ENCODE data around the gene GIGYF2. TPM values are rescaled to one million over a fixed set of nuclear protein-coding genes. Genes with fewer than 3 reads are reported as not detected.

The GIGYF2 gene
- total RNA-seq, 3 donors from 2014 or later, result 44.1 to 53.7 (median 47.4) TPM

DNA sequence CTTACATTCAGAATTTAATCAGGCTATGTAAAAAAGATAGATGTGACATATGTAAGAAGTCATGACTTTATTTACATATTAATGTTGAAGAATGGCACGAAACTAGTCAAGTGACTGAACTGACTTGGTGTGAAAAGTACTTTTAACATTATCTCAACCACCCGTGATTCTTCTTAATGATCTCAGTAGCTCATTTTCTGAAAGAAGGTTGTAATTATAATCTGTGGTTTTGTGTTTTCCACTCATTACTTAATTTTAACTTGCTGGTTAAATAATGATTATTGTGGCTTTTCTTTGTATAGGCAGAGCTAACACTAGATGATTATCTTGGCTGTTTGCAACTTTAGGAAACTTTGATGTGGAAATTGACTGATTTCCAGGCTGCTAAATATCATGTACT is 60.8 kb downstream of the GIGYF2 start:
- Mint-ChIP-seq H3K4me3 (no peak overlapping the region), H3K4me1 (ENCODE audit: low read depth) (peaks cover 16% of the 10 kb centered on the region), H3K36me3 (ENCODE audit: insufficient read depth) (peaks cover 30% of the 10 kb centered on the region), H3K9me3 (no peaks in the 10 kb centered on the region), H3K27me3 (ENCODE audit: low read depth) (no peaks in the 10 kb centered on the region)
- ATAC-seq (peak; percentile 55 to 58), DNase-seq (no peak)

- peaks cover 16% of the 10 kb centered on the region for H3K4me1 Mint-ChIP-seq (ENCODE audit: low read depth)
- no peaks in the 10 kb centered on the region for H3K27me3 Mint-ChIP-seq (ENCODE audit: low read depth)
- ATAC-seq (no peak), DNase-seq (peak; percentile 21)
- H3K4me3 Mint-ChIP-seq, result no peak overlapping the region
- peaks cover 32% of the 10 kb centered on the region for H3K36me3 Mint-ChIP-seq (ENCODE audit: insufficient read depth)
- H3K9me3 Mint-ChIP-seq, result no peaks in the 10 kb centered on the region
Observed at GRCh38 chr2:232761301-232761907, 64.3 kb downstream of the GIGYF2 start.

DNA sequence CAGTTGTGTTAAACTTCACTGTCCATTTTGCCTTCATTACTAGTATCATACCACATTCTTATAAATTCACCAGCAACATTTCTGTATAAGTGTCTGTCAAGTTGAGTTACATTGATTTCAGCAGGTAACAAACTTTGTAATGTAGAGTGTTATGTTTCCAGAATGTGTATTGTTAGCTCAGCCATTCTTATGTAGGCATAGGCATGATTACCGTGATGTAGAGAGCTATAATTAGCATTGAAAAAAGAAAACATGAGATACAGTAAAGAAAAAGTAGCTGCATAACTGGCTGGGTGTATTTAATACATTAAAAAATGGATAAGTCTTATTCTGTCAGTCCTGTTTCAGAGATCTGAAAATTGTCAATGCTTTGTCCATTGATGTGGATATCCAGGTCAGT is 70.7 kb downstream of the GIGYF2 start:
- peaks cover 33% of the 10 kb centered on the region for H3K36me3 Mint-ChIP-seq (ENCODE audit: insufficient read depth)
- ATAC-seq, result no peak
- H3K9me3 Mint-ChIP-seq, result no peaks in the 10 kb centered on the region

GRCh38 chr2:232770207-232770606 is 73.1 kb downstream of the GIGYF2 start:
- H3K36me3 Mint-ChIP-seq (ENCODE audit: insufficient read depth), result peaks cover 34% of the 10 kb centered on the region
- ATAC-seq, result no peak

More for the DNA sequence above, 70.7 kb downstream of the GIGYF2 start:
- no peak overlapping the region for H3K4me3 Mint-ChIP-seq
- DNase-seq, result no peak
- H3K4me1 Mint-ChIP-seq (ENCODE audit: low read depth), result peaks cover 24% of the 10 kb centered on the region
- H3K27me3 Mint-ChIP-seq (ENCODE audit: low read depth), result no peaks in the 10 kb centered on the region

GRCh38 chr2:232771870-232772269 is 74.7 kb downstream of the GIGYF2 start:
- H3K4me3 Mint-ChIP-seq, result no peak overlapping the region
- ATAC-seq, result no peak

More at GRCh38 chr2:232770207-232770606, 73.1 kb downstream of the GIGYF2 start:
- Mint-ChIP-seq H3K4me3 (no peak overlapping the region), H3K27me3 (ENCODE audit: low read depth) (no peaks in the 10 kb centered on the region), H3K9me3 (no peaks in the 10 kb centered on the region), H3K4me1 (ENCODE audit: low read depth) (peaks cover 30% of the 10 kb centered on the region)
- DNase-seq, result no peak

DNA sequence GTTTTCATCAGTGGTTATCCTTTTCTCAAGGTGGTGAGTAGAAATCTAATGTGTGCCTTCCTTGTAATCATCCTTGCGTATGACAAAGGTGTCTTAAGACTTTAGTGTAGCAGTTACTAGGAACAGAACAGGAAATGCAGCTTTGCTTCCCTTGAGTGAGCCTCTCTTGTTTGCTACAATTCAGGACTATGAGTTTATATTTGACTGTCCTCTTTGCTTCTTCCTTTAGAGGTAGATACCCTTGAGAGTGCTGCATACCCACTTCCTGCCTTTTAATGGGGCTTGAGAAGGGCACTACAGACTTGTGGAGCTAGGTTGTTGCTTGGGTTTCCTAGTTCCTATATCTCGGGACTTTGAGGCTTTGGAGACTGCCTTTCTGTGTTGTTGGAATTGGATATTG is 75.4 kb downstream of the GIGYF2 start:
- DNase-seq (no peak), ATAC-seq (peak in 1 of 2 donors; percentile 21)
- Mint-ChIP-seq H3K4me3 (no peak overlapping the region), H3K4me1 (ENCODE audit: low read depth) (peaks cover 29% of the 10 kb centered on the region), H3K36me3 (ENCODE audit: insufficient read depth) (peaks cover 31% of the 10 kb centered on the region), H3K27me3 (ENCODE audit: low read depth) (no peaks in the 10 kb centered on the region), H3K9me3 (no peaks in the 10 kb centered on the region)

More at GRCh38 chr2:232771870-232772269, 74.7 kb downstream of the GIGYF2 start:
- no peaks in the 10 kb centered on the region for H3K9me3 Mint-ChIP-seq
- peaks cover 31% of the 10 kb centered on the region for H3K36me3 Mint-ChIP-seq (ENCODE audit: insufficient read depth)
- no peak for DNase-seq
- no peaks in the 10 kb centered on the region for H3K27me3 Mint-ChIP-seq (ENCODE audit: low read depth)
- H3K4me1 Mint-ChIP-seq (ENCODE audit: low read depth), result peaks cover 29% of the 10 kb centered on the region

DNA sequence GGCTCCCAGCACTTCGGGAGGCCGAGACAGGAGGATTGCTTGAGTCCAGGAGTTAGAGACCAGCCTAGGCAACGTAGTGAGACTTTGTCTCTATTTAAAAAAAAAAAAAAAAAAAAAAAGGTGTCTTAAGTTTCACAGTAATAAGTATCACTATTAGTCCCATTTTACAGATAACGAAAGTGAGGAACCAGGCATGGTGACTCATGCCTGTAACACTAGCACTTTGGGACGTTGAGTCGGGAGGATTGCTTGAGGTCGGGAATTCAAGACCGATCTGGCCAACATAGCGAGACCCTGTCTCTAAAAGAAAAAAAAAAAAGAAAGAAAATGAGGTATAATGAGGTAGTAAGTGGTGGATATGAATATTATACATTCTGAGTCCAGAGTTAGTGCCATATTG is 76.7 kb downstream of the GIGYF2 start:
- DNase-seq, result no peak
- peaks cover 27% of the 10 kb centered on the region for H3K4me1 Mint-ChIP-seq (ENCODE audit: low read depth)
- H3K9me3 Mint-ChIP-seq, result no peaks in the 10 kb centered on the region
- H3K4me3 Mint-ChIP-seq, result no peak overlapping the region
- ATAC-seq, result no peak
- peaks cover 23% of the 10 kb centered on the region for H3K36me3 Mint-ChIP-seq (ENCODE audit: insufficient read depth)
- no peaks in the 10 kb centered on the region for H3K27me3 Mint-ChIP-seq (ENCODE audit: low read depth)

DNA sequence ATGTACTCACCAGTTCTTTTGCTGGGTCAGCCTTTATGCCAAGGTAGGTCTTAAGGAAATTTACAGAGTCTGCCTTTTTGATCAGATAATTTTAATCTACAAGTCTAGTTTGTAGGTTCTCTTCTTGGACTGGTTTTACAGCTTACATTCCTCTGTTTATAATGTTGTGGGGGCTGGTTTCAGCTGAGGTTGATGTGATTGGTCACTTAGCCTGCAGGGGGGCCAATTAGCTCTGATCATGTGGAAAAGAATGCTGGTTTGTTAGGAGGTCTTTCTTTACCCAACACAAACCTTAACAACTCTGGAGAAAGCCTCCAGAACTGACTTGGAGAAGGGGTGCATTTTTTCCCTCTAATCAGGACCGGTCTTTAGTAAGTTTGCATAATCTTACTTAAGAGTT is 79.3 kb downstream of the GIGYF2 start, which contains the start of gene KCNJ13:
Gene KCNJ13, minus strand, starts transcription at position 131 of the 400 bp plus-strand sequence. CDS start 5,203 bp downstream, outside the sequence.
- Mint-ChIP-seq H3K9me3 (no peaks in the 10 kb centered on the region), H3K4me1 (ENCODE audit: low read depth) (peaks cover 20% of the 10 kb centered on the region), H3K27me3 (ENCODE audit: low read depth) (no peaks in the 10 kb centered on the region), H3K36me3 (ENCODE audit: insufficient read depth) (peaks cover 14% of the 10 kb centered on the region), H3K4me3 (no peak within 1 kb of the TSS)
- no peak for ATAC-seq
- DNase-seq, result no peak

- no peaks in the 10 kb centered on the region for H3K9me3 Mint-ChIP-seq
- DNase-seq, result no peak
- peaks cover 19% of the 10 kb centered on the region for H3K4me1 Mint-ChIP-seq (ENCODE audit: low read depth)
- peaks cover 15% of the 10 kb centered on the region for H3K36me3 Mint-ChIP-seq (ENCODE audit: insufficient read depth)
- ATAC-seq, result no peak
- no peaks in the 10 kb centered on the region for H3K27me3 Mint-ChIP-seq (ENCODE audit: low read depth)
- H3K4me3 Mint-ChIP-seq, result no peak overlapping the region
Observed at GRCh38 chr2:232777276-232777675, 80.1 kb downstream of the GIGYF2 start.

- Mint-ChIP-seq H3K4me3 (no peak overlapping the region), H3K4me1 (ENCODE audit: low read depth) (peaks cover 7% of the 10 kb centered on the region), H3K36me3 (ENCODE audit: insufficient read depth) (peaks cover 12% of the 10 kb centered on the region), H3K27me3 (ENCODE audit: low read depth) (no peaks in the 10 kb centered on the region), H3K9me3 (no peaks in the 10 kb centered on the region)
- DNase-seq, result no peak
- ATAC-seq, result no peak
Observed at GRCh38 chr2:232779465-232779864, 82.3 kb downstream of the GIGYF2 start.

- peaks cover 7% of the 10 kb centered on the region for H3K4me1 Mint-ChIP-seq (ENCODE audit: low read depth)
- DNase-seq (no peak), ATAC-seq (no peak)
- no peak overlapping the region for H3K4me3 Mint-ChIP-seq
- H3K9me3 Mint-ChIP-seq, result no peaks in the 10 kb centered on the region
- H3K27me3 Mint-ChIP-seq (ENCODE audit: low read depth), result no peaks in the 10 kb centered on the region
- H3K36me3 Mint-ChIP-seq (ENCODE audit: insufficient read depth), result peaks cover 14% of the 10 kb centered on the region
Observed at GRCh38 chr2:232779934-232780333, 82.8 kb downstream of the GIGYF2 start.

- DNase-seq, result no peak
- ATAC-seq, result peak; percentile 99 to 100
- H3K27me3 Mint-ChIP-seq (ENCODE audit: low read depth), result no peaks in the 10 kb centered on the region
- H3K9me3 Mint-ChIP-seq, result no peaks in the 10 kb centered on the region
- peaks cover 11% of the 10 kb centered on the region for H3K36me3 Mint-ChIP-seq (ENCODE audit: insufficient read depth)
- H3K4me1 Mint-ChIP-seq (ENCODE audit: low read depth), result peaks cover 5% of the 10 kb centered on the region
- no peak overlapping the region for H3K4me3 Mint-ChIP-seq
Observed at GRCh38 chr2:232781765-232782164, 84.6 kb downstream of the GIGYF2 start.

DNA sequence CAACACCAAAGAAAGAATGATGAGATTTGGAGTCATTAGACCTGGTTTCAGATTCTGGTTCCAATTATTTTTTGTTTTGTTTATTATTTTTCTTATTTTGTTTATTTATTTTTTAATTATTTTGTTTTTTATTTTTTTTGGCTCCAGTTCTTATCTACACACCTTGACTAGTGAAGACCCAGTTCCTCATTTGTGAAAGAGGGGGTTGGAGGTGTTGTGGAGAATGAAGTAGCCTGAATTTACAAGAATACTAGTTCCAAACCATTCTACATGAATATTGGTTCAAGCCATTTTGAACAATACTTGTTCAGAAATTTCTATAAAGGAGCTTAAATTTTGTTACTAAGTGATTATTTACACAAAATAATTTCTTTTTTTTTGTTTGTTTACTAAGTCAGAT is 86.1 kb downstream of the GIGYF2 start:
- peaks cover 24% of the 10 kb centered on the region for H3K36me3 Mint-ChIP-seq (ENCODE audit: insufficient read depth)
- H3K4me3 Mint-ChIP-seq, result no peak overlapping the region
- no peaks in the 10 kb centered on the region for H3K9me3 Mint-ChIP-seq
- H3K27me3 Mint-ChIP-seq (ENCODE audit: low read depth), result no peaks in the 10 kb centered on the region
- ATAC-seq, result no peak
- H3K4me1 Mint-ChIP-seq (ENCODE audit: low read depth), result peaks cover 5% of the 10 kb centered on the region
- no peak for DNase-seq

- Mint-ChIP-seq H3K9me3 (no peaks in the 10 kb centered on the region), H3K27me3 (ENCODE audit: low read depth) (no peaks in the 10 kb centered on the region), H3K4me1 (ENCODE audit: low read depth) (no peaks in the 10 kb centered on the region), H3K4me3 (no peak overlapping the region), H3K36me3 (ENCODE audit: insufficient read depth) (peaks cover 53% of the 10 kb centered on the region)
- no peak for ATAC-seq
- no peak for DNase-seq
Observed at GRCh38 chr2:232787806-232788205, 90.7 kb downstream of the GIGYF2 start.

- ATAC-seq, result no peak
- Mint-ChIP-seq H3K4me1 (ENCODE audit: low read depth) (no peaks in the 10 kb centered on the region), H3K36me3 (ENCODE audit: insufficient read depth) (peaks cover 50% of the 10 kb centered on the region), H3K9me3 (no peaks in the 10 kb centered on the region), H3K4me3 (no peak overlapping the region), H3K27me3 (ENCODE audit: low read depth) (no peaks in the 10 kb centered on the region)
- no peak for DNase-seq
Observed at GRCh38 chr2:232789082-232789481, 92.0 kb downstream of the GIGYF2 start.
